ENCODE measurements around the gene SPANXN3. TPM values are rescaled to one million over a fixed set of nuclear protein-coding genes. Genes with fewer than 3 reads are reported as not detected.

SPANXN3 gene, protein sequence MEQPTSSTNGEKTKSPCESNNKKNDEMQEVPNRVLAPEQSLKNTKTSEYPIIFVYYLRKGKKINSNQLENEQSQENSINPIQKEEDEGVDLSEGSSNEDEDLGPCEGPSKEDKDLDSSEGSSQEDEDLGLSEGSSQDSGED
- not detected in 2 replicates for total RNA-seq

DNA sequence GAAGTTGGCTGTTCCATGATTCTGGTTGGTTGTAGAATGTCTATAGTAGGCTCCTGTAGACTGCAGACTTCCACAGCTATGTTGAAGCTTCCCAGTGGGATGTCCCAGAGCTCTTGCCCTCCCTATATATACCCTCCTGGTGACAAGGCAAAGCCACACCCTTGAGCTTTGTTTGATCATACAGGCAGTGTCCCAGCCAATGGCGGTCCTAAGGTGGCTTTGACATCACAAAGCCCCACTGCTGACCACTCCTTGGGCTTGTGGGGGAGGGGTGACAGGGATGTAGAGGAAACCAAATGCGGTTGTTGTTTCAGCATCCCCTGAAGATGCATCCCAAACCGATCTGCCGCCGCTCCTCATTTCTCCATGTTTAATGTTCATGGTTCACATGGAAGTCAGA lies at the start of gene SPANXN3:
SPANXN3 (minus strand) TSS at position 101 of the 400 bp plus-strand sequence; CDS start at position 17, 84 bp downstream.

Other genes starting within 250 kb of the SPANXN3 start
- gene SLITRK4, start 118.6 kb upstream of the SPANXN3 start, total RNA-seq: 0.61 and 0.97 TPM in 2 replicates
- not detected in 2 replicates for gene SPANXN2, start 203.3 kb upstream of the SPANXN3 start, total RNA-seq

Data from hair follicle dermal papilla cell (primary cell).